HepG2 (cell line): ENCODE measurements around the gene RPRD1A. TPM values are rescaled to one million over a fixed set of nuclear protein-coding genes. Genes with fewer than 3 reads are reported as not detected.

Source experiments
- ATAC-seq: fragments of 200-7000 bp; cut with Tn5 transposase; 3 replicates; pipeline ENCODE4 v1.9.1; 2020; ENCODE audit warnings: mild to moderate bottlenecking, moderate library complexity
- BruUV-seq: library from RNA; stranded (reverse); fragments of 400-500 nt; replicated peaks from 2 replicates; lab custom pipeline; 2021; lab: Mats Ljungman, UMichigan
- CTCF ChIA-PET: fragments of 300-600 bp; formaldehyde crosslinking; extraction: SDS; loops from one replicate; lab custom pipeline; 2021; ENCODE audit warnings: low total read pairs, inconsistent platforms, low intra/inter-chr PET ratio; lab: Yijun Ruan, JAX
- POLR2A ChIA-PET: fragments of 350-600 bp; sonication (Branson Sonifier 250); formaldehyde crosslinking; loops from one replicate; lab custom pipeline; 2020; ENCODE audit warnings: antibody characterized with exemption, inconsistent platforms; lab: Yijun Ruan, JAX
- DNase-seq: peaks from one replicate; pipeline ENCODE4 v3.0.0-alpha.2; 2015; ENCODE audit warnings: low spot score
- FAIRE-seq: peaks from 3 replicates; lab custom pipeline; 2011; peaks lifted over from hg19 to GRCh38; lab: Jason Lieb, UNC
- H2AFZ ChIP-seq: one replicate; pipeline ENCODE4 v1.6.1; 2011; ENCODE audit warnings: low read length, inconsistent platforms
- H3K27ac ChIP-seq: fragments of 300-600 bp; 3 replicates; pipeline ENCODE4 v1.8.0; 2011; ENCODE audit warnings: mixed run types, mild to moderate bottlenecking, mixed read lengths, low read length, inconsistent platforms; ENCODE audit not compliant: insufficient read depth; ENCODE audit errors: extremely low read length
- H3K27me3 ChIP-seq, 2 experiments: fragments of 200-600 bp in 1 of 2; 2 replicates in 1 of 2; 3 replicates in 1 of 2; pipeline versions ENCODE4 v1.6.0 to v1.8.0; 2011; ENCODE audit warnings: low read length in 2 of 2, mild to moderate bottlenecking in 2 of 2, moderate library complexity in 2 of 2, inconsistent platforms in 1 of 2; ENCODE audit not compliant: insufficient read depth in 2 of 2, control insufficient read depth in 1 of 2
- H3K36me3 ChIP-seq, 2 experiments: fragments of 200-600 bp in 1 of 2; replicated peaks in 1 of 2; 2 replicates in 1 of 2; 3 replicates in 1 of 2; pipeline versions ENCODE4 v1.5.1 to v1.8.0; 2011; ENCODE audit warnings: low read length in 2 of 2, inconsistent platforms in 1 of 2; ENCODE audit not compliant: insufficient read depth in 2 of 2, control insufficient read depth in 1 of 2
- H3K4me1 ChIP-seq: 2 replicates; pipeline ENCODE4 v1.5.1; 2012; ENCODE audit warnings: low read length, inconsistent platforms; ENCODE audit not compliant: insufficient read depth
- H3K4me2 ChIP-seq: 2 replicates; pipeline ENCODE4 v1.6.0; 2011; ENCODE audit warnings: low read depth, low read length, inconsistent platforms
- H3K4me3 ChIP-seq, 3 experiments: fragments of 200-600 bp in 1 of 3; sonication (generic), shearing (Covaris generic) in 1 of 3; replicated peaks in 1 of 3; 2 replicates each; pipeline ENCODE4 v1.5.1; 2011 to 2016; ENCODE audit warnings: low read length in 3 of 3, inconsistent platforms in 2 of 3, low read depth in 2 of 3, mild to moderate bottlenecking in 2 of 3, control low read depth in 1 of 3, mixed read lengths in 1 of 3; ENCODE audit not compliant: insufficient read depth in 1 of 3
- H3K79me2 ChIP-seq: one replicate; pipeline ENCODE4 v1.6.1; 2011; ENCODE audit warnings: low read length, inconsistent platforms; ENCODE audit not compliant: insufficient read depth
- H3K9ac ChIP-seq: 2 replicates; pipeline ENCODE4 v1.6.0; 2011; ENCODE audit warnings: mild to moderate bottlenecking, low read depth, low read length, inconsistent platforms; ENCODE audit not compliant: insufficient read depth
- H3K9me3 ChIP-seq: 2 replicates; pipeline ENCODE4 v1.5.1; 2012; ENCODE audit warnings: mild to moderate bottlenecking, low read length
- H4K20me1 ChIP-seq: 2 replicates; pipeline ENCODE4 v1.6.0; 2011; ENCODE audit warnings: inconsistent platforms, mild to moderate bottlenecking, low read length, moderate library complexity; ENCODE audit not compliant: insufficient read depth
- FOSL1 ChIP-seq: sonication (generic); formaldehyde crosslinking; IDR thresholded peaks from 2 replicates; pipeline ENCODE4 v1.9.0; 2021; ENCODE audit warnings: missing genetic modification reagents, borderline replicate concordance
- HES4 ChIP-seq: sonication (generic); formaldehyde crosslinking; IDR thresholded peaks from 2 replicates; pipeline ENCODE4 v1.9.0; 2021; ENCODE audit warnings: mild to moderate bottlenecking, missing genetic modification reagents, borderline replicate concordance
- MED8 ChIP-seq: sonication (generic); formaldehyde crosslinking; IDR thresholded peaks from 2 replicates; pipeline ENCODE4 v1.8.1; 2023; ENCODE audit warnings: mild to moderate bottlenecking, missing genetic modification reagents; ENCODE audit not compliant: insufficient replicate concordance
- SALL1 ChIP-seq: sonication (generic); formaldehyde crosslinking; IDR thresholded peaks from 2 replicates; pipeline ENCODE4 v1.8.0; 2022; ENCODE audit warnings: mild to moderate bottlenecking, missing genetic modification reagents
- ZC3H13 ChIP-seq: sonication (generic); formaldehyde crosslinking; IDR thresholded peaks from 2 replicates; pipeline ENCODE4 v1.8.1; 2023; ENCODE audit warnings: mild to moderate bottlenecking, missing genetic modification reagents, moderate library complexity
- ZMYM4 ChIP-seq: sonication (generic); formaldehyde crosslinking; IDR thresholded peaks from 2 replicates; pipeline ENCODE4 v1.8.1; 2023; ENCODE audit warnings: mild to moderate bottlenecking, missing genetic modification reagents
- ZNF253 ChIP-seq: sonication (generic); formaldehyde crosslinking; IDR thresholded peaks from 2 replicates; pipeline ENCODE4 v1.8.0; 2022; ENCODE audit warnings: mild to moderate bottlenecking, missing genetic modification reagents, borderline replicate concordance
- ZNF780A ChIP-seq: sonication (generic); formaldehyde crosslinking; IDR thresholded peaks from 2 replicates; pipeline ENCODE4 v1.8.0; 2022; ENCODE audit warnings: mild to moderate bottlenecking, missing genetic modification reagents, moderate library complexity
- in situ Hi-C: cut with HindIII; loops from 2 replicates; pipeline ENCODE4 v1.10.0; 2017; ENCODE audit warnings: low pct_unique_long_range_greater_than_20kb; ENCODE audit not compliant: extremely low pct_ligation_motif_present
- intact Hi-C: fragments of 100-400 bp; cut with micrococcal nuclease; formaldehyde crosslinking; loops from one replicate; pipeline ENCODE4 v1.10.0; 2022; ENCODE audit not compliant: unreplicated experiment
- polyA plus RNA-seq, 8 experiments: library from polyadenylated mRNA; depleted of rRNA in 3 of 8; stranded (reverse) in 7 of 8; unstranded in 1 of 8; fragments of >200 nt; fragmentation: Illumina TruSeq in 4 of 8; extraction: Trizol in 4 of 8; gene quantifications; 2 replicates each; pipeline versions ENCODE4 v1.2.1 to v1.2.3, GENCODE V29; 2011 to 2016; ENCODE audit warnings: low read depth in 4 of 8, missing spikeins in 1 of 8, mixed read lengths in 1 of 8; ENCODE audit not compliant: insufficient read depth in 1 of 8
- total RNA-seq, 5 experiments: library from RNA; depleted of rRNA; stranded (reverse); fragments of >200 nt; fragmentation: Illumina TruSeq; extraction: Trizol; gene quantifications; 2 replicates each; pipeline ENCODE4 v1.2.3, GENCODE V29; 2016; ENCODE audit warnings: low read depth in 1 of 5
- TF ChIP-seq, protein P1 (sequence below): sonication (generic); formaldehyde crosslinking; IDR thresholded peaks from 2 replicates; pipeline ENCODE4 v1.4.0; 2020; ENCODE audit warnings: mild to moderate bottlenecking, missing genetic modification reagents, borderline replicate concordance
- TF ChIP-seq, protein P2 (sequence below): sonication (generic); formaldehyde crosslinking; IDR thresholded peaks from 2 replicates; pipeline ENCODE4 v1.5.1; 2020; ENCODE audit warnings: missing genetic modification reagents, mild to moderate bottlenecking, borderline replicate concordance
- TF ChIP-seq, protein P3 (sequence below): sonication (generic); formaldehyde crosslinking; IDR thresholded peaks from 2 replicates; pipeline ENCODE4 v1.5.0; 2020; ENCODE audit warnings: mild to moderate bottlenecking, low read depth, missing genetic modification reagents, borderline replicate concordance

RPRD1A gene
- total and polyA plus RNA-seq, 2 of the 13 experiments (the other 11 are each of a cell fraction or from before 2014, with no cell fraction given): 42.5 to 78.2 TPM

DNA sequence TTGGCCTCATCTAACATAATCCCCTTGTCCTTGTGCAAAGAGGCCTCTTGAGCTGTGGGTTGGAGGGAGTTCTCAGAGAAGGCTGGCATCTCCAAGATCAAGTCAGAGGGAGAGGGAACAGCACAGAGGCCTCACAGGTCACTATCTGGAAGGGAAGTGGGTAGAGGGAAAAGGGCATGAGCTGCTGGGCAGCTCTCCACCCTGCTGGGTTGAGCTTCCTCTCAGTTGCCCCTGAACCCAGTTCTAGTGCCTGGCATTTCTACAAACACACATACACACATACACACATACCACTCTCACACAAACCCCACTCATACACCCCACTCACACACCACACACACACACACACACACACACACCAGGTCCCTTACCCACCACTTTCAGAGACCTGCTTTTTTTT, 125.2 kb downstream of the RPRD1A start:
- no TSS peak for BruUV-seq
- CTCF ChIA-PET: no interaction called here
- DNase-seq: no peak
- no peaks in the 10 kb centered on the region for H3K79me2 ChIP-seq
- FAIRE-seq: no peak
- POLR2A ChIA-PET: no interaction called here
- H2AFZ ChIP-seq: no peak overlapping the region
- H3K27me3 ChIP-seq: no peaks in the 10 kb centered on the region; a peak in 1 of 5 replicates
- no peaks in the 10 kb centered on the region for H4K20me1 ChIP-seq
- intact Hi-C loops: no loop called here
- in situ Hi-C loops: no loop called here
- no peaks in the 10 kb centered on the region for H3K4me1 ChIP-seq
- H3K9ac ChIP-seq: no peak overlapping the region
- H3K36me3 ChIP-seq: no peaks in the 10 kb centered on the region
- no peak for ATAC-seq
- H3K9me3 ChIP-seq: no peaks in the 10 kb centered on the region
- H3K4me2 ChIP-seq: no peak overlapping the region
- H3K27ac ChIP-seq: no peak overlapping the region
- H3K4me3 ChIP-seq: no peak overlapping the region
- TF ChIP-seq FOSL1 (no peak), ZNF780A (CRISPR knock-in tag) (no peak), MED8 (no peak), ZMYM4 (CRISPR knock-in tag) (no peak), ZNF253 (CRISPR knock-in tag) (no peak), HES4 (CRISPR knock-in tag) (no peak), SALL1 (CRISPR knock-in tag) (no peak), ZC3H13 (CRISPR knock-in tag) (no peak)
- TF ChIP-seq, protein P1, sequence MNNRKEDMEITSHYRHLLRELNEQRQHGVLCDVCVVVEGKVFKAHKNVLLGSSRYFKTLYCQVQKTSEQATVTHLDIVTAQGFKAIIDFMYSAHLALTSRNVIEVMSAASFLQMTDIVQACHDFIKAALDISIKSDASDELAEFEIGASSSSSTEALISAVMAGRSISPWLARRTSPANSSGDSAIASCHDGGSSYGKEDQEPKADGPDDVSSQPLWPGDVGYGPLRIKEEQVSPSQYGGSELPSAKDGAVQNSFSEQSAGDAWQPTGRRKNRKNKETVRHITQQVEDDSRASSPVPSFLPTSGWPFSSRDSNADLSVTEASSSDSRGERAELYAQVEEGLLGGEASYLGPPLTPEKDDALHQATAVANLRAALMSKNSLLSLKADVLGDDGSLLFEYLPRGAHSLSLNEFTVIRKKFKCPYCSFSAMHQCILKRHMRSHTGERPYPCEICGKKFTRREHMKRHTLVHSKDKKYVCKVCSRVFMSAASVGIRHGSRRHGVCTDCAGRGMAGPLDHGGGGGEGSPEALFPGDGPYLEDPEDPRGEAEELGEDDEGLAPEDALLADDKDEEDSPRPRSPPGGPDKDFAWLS: no peak
- TF ChIP-seq, protein P2, sequence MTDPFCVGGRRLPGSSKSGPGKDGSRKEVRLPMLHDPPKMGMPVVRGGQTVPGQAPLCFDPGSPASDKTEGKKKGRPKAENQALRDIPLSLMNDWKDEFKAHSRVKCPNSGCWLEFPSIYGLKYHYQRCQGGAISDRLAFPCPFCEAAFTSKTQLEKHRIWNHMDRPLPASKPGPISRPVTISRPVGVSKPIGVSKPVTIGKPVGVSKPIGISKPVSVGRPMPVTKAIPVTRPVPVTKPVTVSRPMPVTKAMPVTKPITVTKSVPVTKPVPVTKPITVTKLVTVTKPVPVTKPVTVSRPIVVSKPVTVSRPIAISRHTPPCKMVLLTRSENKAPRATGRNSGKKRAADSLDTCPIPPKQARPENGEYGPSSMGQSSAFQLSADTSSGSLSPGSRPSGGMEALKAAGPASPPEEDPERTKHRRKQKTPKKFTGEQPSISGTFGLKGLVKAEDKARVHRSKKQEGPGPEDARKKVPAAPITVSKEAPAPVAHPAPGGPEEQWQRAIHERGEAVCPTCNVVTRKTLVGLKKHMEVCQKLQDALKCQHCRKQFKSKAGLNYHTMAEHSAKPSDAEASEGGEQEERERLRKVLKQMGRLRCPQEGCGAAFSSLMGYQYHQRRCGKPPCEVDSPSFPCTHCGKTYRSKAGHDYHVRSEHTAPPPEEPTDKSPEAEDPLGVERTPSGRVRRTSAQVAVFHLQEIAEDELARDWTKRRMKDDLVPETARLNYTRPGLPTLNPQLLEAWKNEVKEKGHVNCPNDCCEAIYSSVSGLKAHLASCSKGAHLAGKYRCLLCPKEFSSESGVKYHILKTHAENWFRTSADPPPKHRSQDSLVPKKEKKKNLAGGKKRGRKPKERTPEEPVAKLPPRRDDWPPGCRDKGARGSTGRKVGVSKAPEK (CRISPR knock-in tag): no peak
- TF ChIP-seq, protein P3, sequence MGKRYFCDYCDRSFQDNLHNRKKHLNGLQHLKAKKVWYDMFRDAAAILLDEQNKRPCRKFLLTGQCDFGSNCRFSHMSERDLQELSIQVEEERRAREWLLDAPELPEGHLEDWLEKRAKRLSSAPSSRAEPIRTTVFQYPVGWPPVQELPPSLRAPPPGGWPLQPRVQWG: no peak
